Measurements from ENCODE around the gene INIP.
"Not testable (repeated sequence)": the region's sequence is repeated elsewhere in the genome, so short reads cannot be mapped to it uniquely, and the experiment has no call there.

Gene INIP

DNA sequence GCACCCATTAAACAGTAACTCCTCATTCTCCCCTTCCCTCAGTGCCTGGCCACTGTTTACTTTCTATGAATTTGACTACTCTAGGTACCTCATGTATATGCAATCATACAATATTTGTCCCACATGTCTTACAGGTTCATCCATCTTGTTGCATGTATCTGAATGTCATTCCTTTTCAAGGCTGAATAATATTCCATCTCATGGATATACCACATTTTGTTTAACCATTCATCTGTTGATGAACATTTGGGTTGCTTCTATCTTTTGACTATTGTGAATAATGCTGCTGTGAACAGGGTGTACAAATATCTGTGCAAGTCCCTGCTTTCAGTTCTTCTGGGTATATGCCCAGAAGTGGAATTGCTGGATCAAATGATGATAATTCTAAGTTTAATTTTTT is 40.9 kb downstream of the INIP start:
- DNase-seq (ENCODE audit: low read depth in 1 of 2, low spot score in 1 of 2) = no peak
- H3K27me3 ChIP-seq (ENCODE audit: insufficient read depth, poor library complexity, severe bottlenecking) = no peaks in the 10 kb centered on the region
- H3K27ac ChIP-seq (replicated peaks) = no peak overlapping the region
- no peak overlapping the region for H3K4me3 ChIP-seq (replicated peaks; ENCODE audit: insufficient read depth, low read length)
- TF ChIP-seq, protein P1, sequence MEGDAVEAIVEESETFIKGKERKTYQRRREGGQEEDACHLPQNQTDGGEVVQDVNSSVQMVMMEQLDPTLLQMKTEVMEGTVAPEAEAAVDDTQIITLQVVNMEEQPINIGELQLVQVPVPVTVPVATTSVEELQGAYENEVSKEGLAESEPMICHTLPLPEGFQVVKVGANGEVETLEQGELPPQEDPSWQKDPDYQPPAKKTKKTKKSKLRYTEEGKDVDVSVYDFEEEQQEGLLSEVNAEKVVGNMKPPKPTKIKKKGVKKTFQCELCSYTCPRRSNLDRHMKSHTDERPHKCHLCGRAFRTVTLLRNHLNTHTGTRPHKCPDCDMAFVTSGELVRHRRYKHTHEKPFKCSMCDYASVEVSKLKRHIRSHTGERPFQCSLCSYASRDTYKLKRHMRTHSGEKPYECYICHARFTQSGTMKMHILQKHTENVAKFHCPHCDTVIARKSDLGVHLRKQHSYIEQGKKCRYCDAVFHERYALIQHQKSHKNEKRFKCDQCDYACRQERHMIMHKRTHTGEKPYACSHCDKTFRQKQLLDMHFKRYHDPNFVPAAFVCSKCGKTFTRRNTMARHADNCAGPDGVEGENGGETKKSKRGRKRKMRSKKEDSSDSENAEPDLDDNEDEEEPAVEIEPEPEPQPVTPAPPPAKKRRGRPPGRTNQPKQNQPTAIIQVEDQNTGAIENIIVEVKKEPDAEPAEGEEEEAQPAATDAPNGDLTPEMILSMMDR (IDR thresholded peaks at IDR 0.05; ENCODE audit: insufficient read depth, low read length) = no peak
- no peak for TF ChIP-seq REST (IDR thresholded peaks at IDR 0.05; ENCODE audit: insufficient replicate concordance, low read depth)
- TF ChIP-seq GABPA (IDR thresholded peaks at IDR 0.05; ENCODE audit: low read depth) = no peak
- no peak for TF ChIP-seq SPI1 (IDR thresholded peaks at IDR 0.05; ENCODE audit: borderline replicate concordance, low read depth)
- no peak for TF ChIP-seq POLR2AphosphoS5 (IDR thresholded peaks at IDR 0.05; ENCODE audit: low read depth)

DNA sequence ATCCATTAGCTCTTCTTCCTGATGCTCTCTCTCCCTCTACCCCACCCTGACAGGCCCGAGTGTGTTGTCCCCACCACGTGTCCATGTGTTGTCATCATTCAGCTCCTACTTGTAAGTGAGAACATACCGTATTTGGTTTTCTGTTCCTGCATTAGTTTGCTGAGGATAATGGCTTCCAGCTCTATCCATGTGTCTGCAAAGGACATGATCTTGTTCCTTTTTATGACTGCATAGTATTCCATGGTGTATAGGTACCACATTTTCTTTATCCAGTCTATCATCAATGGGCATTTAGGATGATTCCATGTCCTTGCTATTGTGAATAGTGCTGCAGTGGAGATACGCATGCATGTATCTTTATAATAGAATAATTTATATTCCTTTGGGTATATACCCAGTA is 44.7 kb downstream of the INIP start:
- H3K27ac ChIP-seq (replicated peaks); H3K4me3 ChIP-seq (replicated peaks; ENCODE audit: insufficient read depth, low read length); H3K27me3 ChIP-seq (ENCODE audit: insufficient read depth, poor library complexity, severe bottlenecking); DNase-seq (ENCODE audit: low read depth in 1 of 2, low spot score in 1 of 2): not testable (repeated sequence)

- H3K27ac ChIP-seq (replicated peaks) = no peak overlapping the region
- no peak for DNase-seq (ENCODE audit: low read depth in 1 of 2, low spot score in 1 of 2)
- no peak overlapping the region for H3K4me3 ChIP-seq (replicated peaks; ENCODE audit: insufficient read depth, low read length)
- TF ChIP-seq, protein P1 (IDR thresholded peaks at IDR 0.05; ENCODE audit: insufficient read depth, low read length) = no peak
- TF ChIP-seq POLR2AphosphoS5 (IDR thresholded peaks at IDR 0.05; ENCODE audit: low read depth) (no peak), GABPA (IDR thresholded peaks at IDR 0.05; ENCODE audit: low read depth) (no peak), SPI1 (IDR thresholded peaks at IDR 0.05; ENCODE audit: borderline replicate concordance, low read depth) (no peak), REST (IDR thresholded peaks at IDR 0.05; ENCODE audit: insufficient replicate concordance, low read depth) (no peak)
- H3K27me3 ChIP-seq (ENCODE audit: insufficient read depth, poor library complexity, severe bottlenecking) = no peaks in the 10 kb centered on the region
These were observed 46.8 kb downstream of the INIP start for GRCh38 chr9:112670991-112671625.

DNA sequence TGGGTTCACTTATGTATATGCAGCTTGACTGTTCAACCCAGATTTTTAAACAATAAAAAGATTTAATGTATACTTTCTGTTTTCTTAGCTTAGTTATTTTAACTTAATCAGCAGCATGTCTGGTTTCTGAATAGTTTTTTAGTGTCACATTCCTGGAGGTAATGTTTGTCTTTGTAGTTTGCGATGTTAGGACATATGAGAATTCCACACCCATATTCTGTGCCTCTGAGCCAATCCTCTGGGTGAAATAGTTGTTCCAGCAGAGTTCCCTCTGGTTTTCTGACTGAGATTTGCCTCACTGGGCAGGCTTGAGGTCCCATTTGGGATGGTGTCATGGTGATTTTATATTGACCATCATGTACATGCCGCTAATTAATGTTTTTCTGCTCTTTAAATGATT is 48.6 kb downstream of the INIP start:
- TF ChIP-seq, protein P1 (IDR thresholded peaks at IDR 0.05; ENCODE audit: insufficient read depth, low read length) = no peak
- no peak for TF ChIP-seq SPI1 (IDR thresholded peaks at IDR 0.05; ENCODE audit: borderline replicate concordance, low read depth)
- no peak for TF ChIP-seq GABPA (IDR thresholded peaks at IDR 0.05; ENCODE audit: low read depth)
- TF ChIP-seq REST (IDR thresholded peaks at IDR 0.05; ENCODE audit: insufficient replicate concordance, low read depth) = no peak
- TF ChIP-seq POLR2AphosphoS5 (IDR thresholded peaks at IDR 0.05; ENCODE audit: low read depth) = no peak
- Histone ChIP-seq H3K27ac (replicated peaks) (no peak overlapping the region), H3K27me3 (ENCODE audit: insufficient read depth, poor library complexity, severe bottlenecking) (no peaks in the 10 kb centered on the region), H3K4me3 (replicated peaks; ENCODE audit: insufficient read depth, low read length) (no peak overlapping the region)
- no peak for DNase-seq (ENCODE audit: low read depth in 1 of 2, low spot score in 1 of 2)

All from HL-60 (cell line).